SK-N-SH treated with all-trans-retinoic acid at 6 μM for 48 hours (cell line): Measurements from ENCODE around the gene HSD11B1.

Source experiments
- ATAC-seq: fragments of 200-7000 bp; cut with Tn5 transposase; 3 replicates; pipeline ENCODE4 v1.9.1; 2020; ENCODE audit warnings: mild to moderate bottlenecking, moderate library complexity
- BACH2 ChIP-seq: fragments of 250-450 bp; sonication (Bioruptor Pico); IDR thresholded peaks from 2 replicates; pipeline ENCODE4 v1.9.0; 2021; ENCODE audit warnings: mild to moderate bottlenecking, borderline replicate concordance
- CSDC2 ChIP-seq: fragments of 250-450 bp; sonication (Bioruptor Pico); IDR thresholded peaks from 2 replicates; pipeline ENCODE4 v1.5.0; 2020; ENCODE audit warnings: mild to moderate bottlenecking, moderate library complexity
- ESRRG ChIP-seq: fragments of 250-450 bp; sonication (Bioruptor Pico); IDR thresholded peaks from 2 replicates; pipeline ENCODE4 v1.6.1; 2021; ENCODE audit warnings: mild to moderate bottlenecking
- GLIS3 ChIP-seq: fragments of 250-450 bp; sonication (Bioruptor Pico); IDR thresholded peaks from 2 replicates; pipeline ENCODE4 v1.5.0; 2020; ENCODE audit warnings: mild to moderate bottlenecking, moderate library complexity
- ISL1 ChIP-seq: fragments of 250-450 bp; sonication (Bioruptor Pico); IDR thresholded peaks from 2 replicates; pipeline ENCODE4 v2.1.2; 2022; ENCODE audit warnings: mild to moderate bottlenecking, moderate library complexity
- PPARA ChIP-seq: fragments of 250-450 bp; sonication (Bioruptor Pico); IDR thresholded peaks from 2 replicates; pipeline ENCODE4 v1.5.0; 2020; ENCODE audit warnings: mild to moderate bottlenecking, borderline replicate concordance
- RARB ChIP-seq: fragments of 250-450 bp; sonication (Bioruptor Pico); IDR thresholded peaks from 2 replicates; pipeline ENCODE4 v1.8.0; 2021; ENCODE audit warnings: mild to moderate bottlenecking, moderate library complexity
- SNAI2 ChIP-seq: fragments of 250-450 bp; sonication (Bioruptor Pico); IDR thresholded peaks from 2 replicates; pipeline ENCODE4 v1.5.0; 2020; ENCODE audit warnings: mild to moderate bottlenecking, moderate library complexity
- TCF4 ChIP-seq: fragments of 250-450 bp; sonication (Bioruptor Pico); IDR thresholded peaks from 2 replicates; pipeline ENCODE4 v1.8.0; 2021; ENCODE audit warnings: mild to moderate bottlenecking, moderate library complexity, borderline replicate concordance
- TOX ChIP-seq: fragments of 250-450 bp; sonication (Bioruptor Pico); IDR thresholded peaks from 2 replicates; pipeline ENCODE4 v1.8.0; 2021; ENCODE audit warnings: mild to moderate bottlenecking, moderate library complexity, borderline replicate concordance
- ZNF565 ChIP-seq: fragments of 450-650 bp; formaldehyde crosslinking; conservative IDR thresholded peaks from 2 replicates; pipeline ENCODE4 v1.5.0; 2020; ENCODE audit warnings: low read depth, mild to moderate bottlenecking, moderate library complexity
- ZNF70 ChIP-seq: fragments of 450-650 bp; formaldehyde crosslinking; IDR thresholded peaks from 2 replicates; pipeline ENCODE4 v1.5.0; 2020; ENCODE audit warnings: mild to moderate bottlenecking, moderate library complexity
- ZNF8 ChIP-seq: fragments of 450-650 bp; formaldehyde crosslinking; IDR thresholded peaks from 2 replicates; pipeline ENCODE4 v1.5.0; 2020; ENCODE audit warnings: mild to moderate bottlenecking, moderate library complexity
- TF ChIP-seq, protein P1 (sequence below): fragments of 250-450 bp; sonication (Bioruptor Pico); IDR thresholded peaks from 2 replicates; pipeline ENCODE4 v1.8.0; 2021; ENCODE audit warnings: low read depth, mild to moderate bottlenecking, moderate library complexity, borderline replicate concordance
- TF ChIP-seq, protein P2 (sequence below): fragments of 250-450 bp; sonication (Bioruptor Pico); IDR thresholded peaks from 2 replicates; pipeline ENCODE4 v1.8.0; 2020; ENCODE audit warnings: mild to moderate bottlenecking, moderate library complexity, borderline replicate concordance
- TF ChIP-seq, protein P3 (sequence below): fragments of 250-450 bp; sonication (Bioruptor Pico); IDR thresholded peaks from 2 replicates; pipeline ENCODE4 v1.5.1; 2021; ENCODE audit warnings: mild to moderate bottlenecking, moderate library complexity
- TF ChIP-seq, protein P4 (sequence below): fragments of 250-450 bp; sonication (Bioruptor Pico); IDR thresholded peaks from 2 replicates; pipeline ENCODE4 v1.5.0; 2020; ENCODE audit warnings: mild to moderate bottlenecking, moderate library complexity

The HSD11B1 gene

DNA sequence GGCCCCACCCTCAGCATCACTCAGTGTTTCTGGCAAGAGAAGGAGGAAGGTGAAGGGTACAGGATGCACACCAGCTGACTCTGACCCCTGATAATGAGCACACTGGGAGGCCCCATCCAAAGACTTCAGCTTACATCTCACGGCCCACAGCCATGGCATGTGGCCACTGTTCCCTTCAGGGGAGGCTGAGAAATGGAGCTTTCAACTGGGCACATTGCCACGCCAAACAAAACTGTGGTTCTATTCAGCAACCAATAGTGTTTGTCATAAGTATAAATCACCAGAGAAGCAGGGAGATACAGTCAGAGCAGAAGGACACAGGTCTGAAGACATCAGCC, 38.5 kb downstream of the HSD11B1 start:
- no peak for TF ChIP-seq ZNF565
- no peak for TF ChIP-seq ESRRG (CRISPR knock-in tag)
- TF ChIP-seq, protein P1, sequence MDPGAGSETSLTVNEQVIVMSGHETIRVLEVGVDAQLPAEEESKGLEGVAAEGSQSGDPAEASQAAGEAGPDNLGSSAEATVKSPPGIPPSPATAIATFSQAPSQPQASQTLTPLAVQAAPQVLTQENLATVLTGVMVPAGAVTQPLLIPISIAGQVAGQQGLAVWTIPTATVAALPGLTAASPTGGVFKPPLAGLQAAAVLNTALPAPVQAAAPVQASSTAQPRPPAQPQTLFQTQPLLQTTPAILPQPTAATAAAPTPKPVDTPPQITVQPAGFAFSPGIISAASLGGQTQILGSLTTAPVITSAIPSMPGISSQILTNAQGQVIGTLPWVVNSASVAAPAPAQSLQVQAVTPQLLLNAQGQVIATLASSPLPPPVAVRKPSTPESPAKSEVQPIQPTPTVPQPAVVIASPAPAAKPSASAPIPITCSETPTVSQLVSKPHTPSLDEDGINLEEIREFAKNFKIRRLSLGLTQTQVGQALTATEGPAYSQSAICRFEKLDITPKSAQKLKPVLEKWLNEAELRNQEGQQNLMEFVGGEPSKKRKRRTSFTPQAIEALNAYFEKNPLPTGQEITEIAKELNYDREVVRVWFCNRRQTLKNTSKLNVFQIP: no peak
- TF ChIP-seq, protein P2, sequence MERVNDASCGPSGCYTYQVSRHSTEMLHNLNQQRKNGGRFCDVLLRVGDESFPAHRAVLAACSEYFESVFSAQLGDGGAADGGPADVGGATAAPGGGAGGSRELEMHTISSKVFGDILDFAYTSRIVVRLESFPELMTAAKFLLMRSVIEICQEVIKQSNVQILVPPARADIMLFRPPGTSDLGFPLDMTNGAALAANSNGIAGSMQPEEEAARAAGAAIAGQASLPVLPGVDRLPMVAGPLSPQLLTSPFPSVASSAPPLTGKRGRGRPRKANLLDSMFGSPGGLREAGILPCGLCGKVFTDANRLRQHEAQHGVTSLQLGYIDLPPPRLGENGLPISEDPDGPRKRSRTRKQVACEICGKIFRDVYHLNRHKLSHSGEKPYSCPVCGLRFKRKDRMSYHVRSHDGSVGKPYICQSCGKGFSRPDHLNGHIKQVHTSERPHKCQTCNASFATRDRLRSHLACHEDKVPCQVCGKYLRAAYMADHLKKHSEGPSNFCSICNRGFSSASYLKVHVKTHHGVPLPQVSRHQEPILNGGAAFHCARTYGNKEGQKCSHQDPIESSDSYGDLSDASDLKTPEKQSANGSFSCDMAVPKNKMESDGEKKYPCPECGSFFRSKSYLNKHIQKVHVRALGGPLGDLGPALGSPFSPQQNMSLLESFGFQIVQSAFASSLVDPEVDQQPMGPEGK (CRISPR knock-in tag): no peak
- TF ChIP-seq PPARA (CRISPR knock-in tag): no peak
- TF ChIP-seq CSDC2 (CRISPR knock-in tag): no peak
- TF ChIP-seq TOX: no peak
- TF ChIP-seq ZNF8 (CRISPR knock-in tag): no peak
- TF ChIP-seq ZNF70 (CRISPR knock-in tag): no peak
- TF ChIP-seq, protein P3, sequence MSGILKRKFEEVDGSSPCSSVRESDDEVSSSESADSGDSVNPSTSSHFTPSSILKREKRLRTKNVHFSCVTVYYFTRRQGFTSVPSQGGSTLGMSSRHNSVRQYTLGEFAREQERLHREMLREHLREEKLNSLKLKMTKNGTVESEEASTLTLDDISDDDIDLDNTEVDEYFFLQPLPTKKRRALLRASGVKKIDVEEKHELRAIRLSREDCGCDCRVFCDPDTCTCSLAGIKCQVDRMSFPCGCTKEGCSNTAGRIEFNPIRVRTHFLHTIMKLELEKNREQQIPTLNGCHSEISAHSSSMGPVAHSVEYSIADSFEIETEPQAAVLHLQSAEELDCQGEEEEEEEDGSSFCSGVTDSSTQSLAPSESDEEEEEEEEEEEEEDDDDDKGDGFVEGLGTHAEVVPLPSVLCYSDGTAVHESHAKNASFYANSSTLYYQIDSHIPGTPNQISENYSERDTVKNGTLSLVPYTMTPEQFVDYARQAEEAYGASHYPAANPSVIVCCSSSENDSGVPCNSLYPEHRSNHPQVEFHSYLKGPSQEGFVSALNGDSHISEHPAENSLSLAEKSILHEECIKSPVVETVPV (CRISPR knock-in tag): no peak
- TF ChIP-seq GLIS3: no peak
- no peak for TF ChIP-seq RARB (CRISPR knock-in tag)
- TF ChIP-seq, all 23 proteins: peak for 0
- ATAC-seq: peak; percentile 24; the same call in 2 of the 3 replicates

DNA sequence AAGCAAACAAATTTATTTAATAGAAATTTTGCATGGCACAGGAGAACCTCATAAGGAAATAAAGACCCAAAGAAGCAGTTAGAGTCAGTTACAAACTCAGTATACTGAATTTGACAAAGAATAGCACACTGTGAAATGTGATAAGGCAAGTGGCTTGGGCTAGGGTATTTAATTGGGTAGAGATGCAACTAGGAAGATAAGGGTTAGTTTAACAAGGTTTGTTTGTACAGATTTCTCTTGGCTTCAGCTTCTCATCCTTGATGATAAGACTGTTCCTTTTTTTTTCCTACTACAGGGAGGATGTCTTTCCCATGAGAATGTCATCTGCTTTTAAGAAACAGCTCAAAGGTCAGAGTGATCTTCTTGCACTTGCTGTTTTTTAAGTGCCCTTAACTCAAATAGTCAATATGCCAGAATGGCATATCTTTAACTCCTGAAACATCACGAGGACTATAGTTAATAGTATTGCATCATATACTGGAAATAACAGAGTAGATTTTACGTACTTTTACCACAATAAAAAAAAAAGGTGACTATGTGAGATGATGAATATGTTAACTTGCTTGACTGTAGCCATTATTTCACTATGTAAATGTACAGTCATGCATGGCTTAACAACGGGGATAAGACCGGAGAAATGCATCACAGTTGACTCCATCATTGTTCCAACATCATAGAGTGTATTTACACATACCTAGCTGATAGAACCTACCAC, 42.0 kb downstream of the HSD11B1 start:
- no peak for ATAC-seq
- no peak for TF ChIP-seq SNAI2 (CRISPR knock-in tag)
- TF ChIP-seq ZNF565: no peak
- TF ChIP-seq, protein P4, sequence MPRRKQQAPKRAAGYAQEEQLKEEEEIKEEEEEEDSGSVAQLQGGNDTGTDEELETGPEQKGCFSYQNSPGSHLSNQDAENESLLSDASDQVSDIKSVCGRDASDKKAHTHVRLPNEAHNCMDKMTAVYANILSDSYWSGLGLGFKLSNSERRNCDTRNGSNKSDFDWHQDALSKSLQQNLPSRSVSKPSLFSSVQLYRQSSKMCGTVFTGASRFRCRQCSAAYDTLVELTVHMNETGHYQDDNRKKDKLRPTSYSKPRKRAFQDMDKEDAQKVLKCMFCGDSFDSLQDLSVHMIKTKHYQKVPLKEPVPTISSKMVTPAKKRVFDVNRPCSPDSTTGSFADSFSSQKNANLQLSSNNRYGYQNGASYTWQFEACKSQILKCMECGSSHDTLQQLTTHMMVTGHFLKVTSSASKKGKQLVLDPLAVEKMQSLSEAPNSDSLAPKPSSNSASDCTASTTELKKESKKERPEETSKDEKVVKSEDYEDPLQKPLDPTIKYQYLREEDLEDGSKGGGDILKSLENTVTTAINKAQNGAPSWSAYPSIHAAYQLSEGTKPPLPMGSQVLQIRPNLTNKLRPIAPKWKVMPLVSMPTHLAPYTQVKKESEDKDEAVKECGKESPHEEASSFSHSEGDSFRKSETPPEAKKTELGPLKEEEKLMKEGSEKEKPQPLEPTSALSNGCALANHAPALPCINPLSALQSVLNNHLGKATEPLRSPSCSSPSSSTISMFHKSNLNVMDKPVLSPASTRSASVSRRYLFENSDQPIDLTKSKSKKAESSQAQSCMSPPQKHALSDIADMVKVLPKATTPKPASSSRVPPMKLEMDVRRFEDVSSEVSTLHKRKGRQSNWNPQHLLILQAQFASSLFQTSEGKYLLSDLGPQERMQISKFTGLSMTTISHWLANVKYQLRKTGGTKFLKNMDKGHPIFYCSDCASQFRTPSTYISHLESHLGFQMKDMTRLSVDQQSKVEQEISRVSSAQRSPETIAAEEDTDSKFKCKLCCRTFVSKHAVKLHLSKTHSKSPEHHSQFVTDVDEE: no peak
- TF ChIP-seq ISL1 (CRISPR knock-in tag): no peak
- TF ChIP-seq TCF4 (CRISPR knock-in tag): no peak
- no peak for TF ChIP-seq TOX

DNA sequence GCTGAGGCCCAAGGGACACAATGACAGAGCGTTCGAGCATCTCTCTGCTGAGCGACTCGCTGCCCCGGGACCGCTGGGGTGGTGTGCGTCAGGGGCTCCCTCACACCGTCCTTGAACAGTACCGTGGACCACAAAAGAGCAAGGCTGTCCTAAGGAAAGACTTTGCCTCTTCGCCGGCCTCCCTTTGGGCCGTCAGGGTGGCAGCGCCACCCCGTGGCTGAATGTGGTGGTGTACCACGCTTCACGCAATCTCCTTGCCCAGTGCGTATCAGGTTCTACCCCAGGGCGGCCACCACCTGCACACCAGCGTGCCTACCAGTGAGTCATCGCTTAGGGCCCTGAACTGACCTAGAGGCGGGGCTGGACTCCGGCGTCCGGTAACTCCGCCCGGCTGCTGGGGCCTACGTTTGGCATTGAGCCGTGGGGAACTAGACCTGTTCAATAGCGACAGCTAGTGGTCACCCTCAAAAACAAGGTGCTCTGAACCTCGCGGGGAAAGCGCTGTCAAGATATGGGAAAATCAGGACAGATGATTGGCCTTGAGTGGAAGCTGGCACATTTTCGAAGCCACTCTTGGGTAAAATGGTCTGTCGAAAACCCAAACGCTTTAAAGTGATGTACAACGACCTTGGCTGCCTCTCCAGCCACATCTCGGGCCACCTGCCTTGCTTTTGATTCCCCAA, 43.1 kb downstream of the HSD11B1 start:
- TF ChIP-seq ZNF565: no peak
- TF ChIP-seq ISL1 (CRISPR knock-in tag): no peak
- no peak for TF ChIP-seq RARB (CRISPR knock-in tag)
- no peak for TF ChIP-seq CSDC2 (CRISPR knock-in tag)
- TF ChIP-seq TCF4 (CRISPR knock-in tag): no peak
- no peak for TF ChIP-seq BACH2 (CRISPR knock-in tag)
- TF ChIP-seq, protein P2 (CRISPR knock-in tag): no peak
- TF ChIP-seq ZNF70 (CRISPR knock-in tag): no peak
- TF ChIP-seq, protein P1: no peak
- ATAC-seq: no peak
